Raji (cell line): ENCODE results near the gene PADI3.

Experiments
- POLR2A ChIP-seq: IDR thresholded peaks from 2 replicates; pipeline ENCODE4 v1.6.1; 2011; ENCODE audit warnings: low read depth, low read length, control low read depth; ENCODE audit not compliant: insufficient read depth

Gene PADI3

GRCh38 chr1:17273096-17273495 is 24.2 kb downstream of the PADI3 start:
- TF ChIP-seq POLR2A: no peak

DNA sequence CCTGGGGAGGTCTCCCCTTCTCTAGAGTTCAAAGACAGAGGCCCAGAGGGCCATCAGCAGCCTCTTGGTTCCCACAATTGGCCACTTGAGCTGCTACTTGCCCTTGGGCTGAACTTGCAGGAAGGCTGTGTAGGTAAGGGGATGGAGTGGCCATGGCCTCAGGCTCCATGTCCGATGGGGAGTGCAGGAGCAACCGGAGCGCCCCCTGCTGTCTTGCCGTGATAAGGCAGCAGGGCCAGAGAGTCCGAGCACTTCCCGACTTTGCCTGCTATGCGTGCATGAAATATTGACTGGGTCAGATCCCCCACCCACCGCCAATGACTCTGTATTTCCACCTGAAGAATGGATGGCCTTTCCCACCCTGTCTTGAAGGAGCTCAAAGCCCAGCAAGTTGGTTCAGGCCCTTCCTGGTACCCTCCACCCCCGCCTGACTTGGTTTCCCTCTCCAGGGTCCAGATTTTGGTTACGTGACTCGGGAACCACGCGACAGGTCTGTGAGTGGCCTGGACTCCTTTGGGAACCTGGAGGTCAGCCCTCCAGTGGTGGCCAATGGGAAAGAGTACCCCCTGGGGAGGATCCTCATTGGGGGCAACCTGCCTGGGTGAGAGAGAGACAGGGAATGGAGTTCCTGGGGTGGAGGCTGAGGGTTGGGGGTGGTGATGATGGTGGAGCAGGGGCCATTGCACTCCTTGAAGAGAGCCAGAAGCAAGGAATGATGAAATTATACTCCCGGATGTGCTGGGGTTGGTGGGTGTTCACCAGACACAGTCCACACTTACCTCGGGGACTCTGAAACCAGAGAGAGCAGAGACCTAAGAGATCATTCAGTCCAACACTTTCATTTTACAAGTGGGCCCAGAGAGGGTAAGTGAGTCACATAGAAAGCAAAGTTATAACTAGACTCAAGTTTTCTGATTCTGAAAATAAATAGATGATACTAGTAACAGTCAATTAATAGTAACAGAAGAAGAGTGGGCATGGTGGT is 25.6 kb downstream of the PADI3 start:
- TF ChIP-seq POLR2A: no peak

- TF ChIP-seq POLR2A: no peak
Measured at GRCh38 chr1:17276568-17276967, 27.7 kb downstream of the PADI3 start.

DNA sequence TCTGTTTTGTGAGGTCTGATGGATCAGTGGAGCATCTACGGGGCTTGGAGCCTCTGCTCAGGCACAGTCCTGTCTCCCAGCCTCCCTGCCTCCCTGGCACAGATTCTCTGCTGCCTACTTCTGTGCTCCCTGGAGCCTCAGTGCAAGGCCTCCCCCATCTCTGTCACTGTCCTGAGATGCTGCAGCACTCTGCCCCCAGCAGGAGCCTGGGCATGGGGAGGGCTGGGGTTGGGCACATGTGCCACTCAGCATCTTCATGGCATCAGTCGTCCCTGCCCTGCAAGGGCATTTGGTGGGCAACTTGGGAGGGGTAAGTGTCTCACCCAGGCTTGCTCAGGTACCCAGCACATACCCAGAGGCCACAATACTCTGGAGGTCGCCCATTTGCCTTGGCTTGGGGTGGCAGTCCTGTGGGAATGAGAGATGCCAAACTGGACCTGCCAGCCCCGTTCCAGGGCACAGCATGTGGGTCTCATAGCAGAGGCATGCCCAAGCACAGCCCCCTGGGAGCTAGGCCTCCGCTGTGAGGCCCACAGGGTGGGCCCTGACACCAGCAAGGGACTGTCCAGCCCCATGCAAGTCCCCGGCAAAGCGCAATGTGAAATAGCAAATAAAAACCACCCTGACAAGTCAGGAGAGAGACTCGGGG is 28.7 kb downstream of the PADI3 start:
- no peak for TF ChIP-seq POLR2A

DNA sequence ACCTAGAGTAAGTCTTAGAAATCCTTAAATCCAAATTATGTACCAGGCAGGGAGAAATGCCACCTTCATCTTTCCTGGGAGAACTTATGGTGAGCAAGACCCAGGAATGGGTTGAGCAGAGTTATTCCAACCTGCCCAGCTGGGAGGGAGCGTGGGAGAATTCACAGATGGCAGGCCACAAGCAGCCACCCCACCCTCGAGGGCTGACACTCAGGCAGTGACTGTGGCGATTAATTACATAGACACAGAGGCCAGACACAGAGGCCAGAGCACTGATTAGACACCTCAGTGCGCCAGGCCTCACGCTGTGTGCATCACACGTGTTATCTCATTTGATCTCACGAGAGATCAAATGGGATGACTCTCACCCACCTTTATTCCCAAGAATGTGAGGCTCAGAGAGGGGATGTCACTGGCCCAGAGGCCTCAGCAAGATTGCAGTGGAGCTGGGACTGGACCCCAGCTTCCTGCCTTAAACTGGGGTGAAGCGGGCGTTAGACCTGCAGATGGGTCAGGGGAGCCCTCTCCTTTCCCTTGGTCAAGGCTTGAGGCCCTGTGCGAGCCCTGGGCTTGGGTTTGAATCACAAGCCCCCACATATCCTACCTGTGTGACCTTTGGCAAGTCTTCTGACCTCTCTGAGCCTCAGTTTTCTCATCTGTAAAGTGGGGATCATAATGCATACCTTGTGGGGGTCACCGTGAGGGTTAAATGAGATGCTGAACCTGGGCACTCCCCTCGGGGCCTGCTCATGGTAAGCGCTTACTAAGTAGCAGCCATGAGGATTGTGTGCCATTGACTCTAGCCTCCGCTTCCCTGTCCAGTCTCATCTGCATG is 30.3 kb downstream of the PADI3 start:
- no peak for TF ChIP-seq POLR2A

GRCh38 chr1:17280436-17280835 is 31.5 kb downstream of the PADI3 start:
- no peak for TF ChIP-seq POLR2A

GRCh38 chr1:17280894-17281293 is 32.0 kb downstream of the PADI3 start:
- no peak for TF ChIP-seq POLR2A

DNA sequence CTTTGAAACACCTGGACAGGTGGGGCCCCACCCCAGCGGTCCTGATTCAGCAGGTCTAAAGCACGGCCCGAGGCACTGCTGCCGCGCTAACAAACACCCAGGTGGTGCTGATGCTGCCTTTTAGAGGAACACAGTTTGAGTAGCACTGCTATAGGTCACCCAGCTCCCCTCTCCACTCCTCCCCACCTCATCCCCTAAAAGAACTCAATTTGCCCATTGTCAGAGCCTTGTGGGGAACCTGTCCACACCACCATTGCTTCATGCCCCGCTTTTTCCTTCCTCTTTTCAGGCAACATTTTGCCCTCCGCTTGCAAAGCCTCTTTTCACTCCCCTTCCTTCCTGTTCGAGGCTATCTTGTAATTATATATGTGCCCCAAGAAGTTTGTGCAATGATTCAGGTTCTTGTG is 32.9 kb downstream of the PADI3 start:
- TF ChIP-seq POLR2A: no peak

GRCh38 chr1:17282836-17283235 is 33.9 kb downstream of the PADI3 start:
- TF ChIP-seq POLR2A: no peak

DNA sequence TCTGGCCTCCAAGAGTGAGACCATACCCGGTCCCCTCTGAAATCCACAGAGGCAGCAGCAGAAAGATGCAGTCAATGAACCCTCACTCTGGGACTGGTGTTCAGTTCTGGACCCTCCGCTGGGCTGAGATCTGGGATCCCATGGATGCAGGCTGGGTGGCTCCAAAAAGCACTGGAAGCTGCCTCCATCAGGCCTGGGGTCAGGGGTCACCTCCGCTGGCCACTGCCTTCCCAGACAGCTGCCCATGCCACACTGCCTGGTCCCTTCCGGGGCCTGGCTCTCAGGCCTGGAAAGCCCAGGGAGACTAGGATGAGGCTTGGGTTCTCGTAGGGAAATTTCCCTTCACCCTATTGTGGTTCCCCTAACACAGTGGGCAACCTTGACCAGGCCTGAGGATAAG is 37.7 kb downstream of the PADI3 start:
- TF ChIP-seq POLR2A: no peak

DNA sequence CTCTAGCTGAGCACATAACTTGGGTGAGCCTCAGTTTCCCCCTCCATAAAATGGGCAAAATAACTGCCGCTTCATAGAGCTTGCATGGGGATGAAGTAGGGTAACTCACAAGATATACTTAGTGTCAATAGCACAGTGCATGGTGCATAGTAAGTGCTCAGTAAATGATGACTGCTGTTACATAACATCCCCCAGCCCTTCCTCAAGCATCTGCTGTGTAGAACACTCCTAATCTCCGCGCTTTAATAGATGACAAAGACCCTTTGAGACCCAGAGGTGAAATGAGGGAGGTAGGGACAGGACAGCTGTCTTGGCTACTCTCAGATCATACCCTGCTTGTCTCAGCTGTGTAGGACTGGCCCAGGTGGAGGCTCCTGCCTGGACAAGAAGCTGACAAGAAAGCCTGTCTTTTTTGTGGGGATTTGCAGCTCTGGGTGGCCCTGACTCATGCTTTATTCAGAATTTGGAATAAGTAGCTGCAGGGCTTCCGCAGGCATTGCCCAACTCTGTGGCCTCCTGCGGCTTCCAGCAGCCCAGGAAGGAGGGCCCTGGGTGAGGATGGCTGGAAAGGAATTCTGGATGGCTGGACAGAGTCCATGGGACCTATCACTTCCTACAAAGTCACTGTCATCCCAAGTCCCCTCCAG is 38.4 kb downstream of the PADI3 start:
- no peak for TF ChIP-seq POLR2A

- TF ChIP-seq POLR2A: no peak
Measured at GRCh38 chr1:17289721-17290120, 40.8 kb downstream of the PADI3 start.

- TF ChIP-seq POLR2A: no peak
Measured at GRCh38 chr1:17290553-17290952, 41.7 kb downstream of the PADI3 start.

GRCh38 chr1:17292299-17293160 is 43.6 kb downstream of the PADI3 start:
- TF ChIP-seq POLR2A: no peak
